Measurements from ENCODE around the gene ADAMTS6.

GRCh38 chr5:65172486-65173129 is 309.1 kb downstream of the ADAMTS6 start:
- TF ChIP-seq CTCF (IDR thresholded peaks at IDR 0.05; ENCODE audit: insufficient read depth, low read length, poor library complexity, severe bottlenecking) (no peak), EZH2phosphoT487 (conservative IDR thresholded peaks at IDR 0.05; ENCODE audit: low read length) (no peak)

Data from SU-DHL-6 (cell line).